Measurements from ENCODE around the gene SLX4IP. TPM values are rescaled to one million over a fixed set of nuclear protein-coding genes. Genes with fewer than 3 reads are reported as not detected.
A peak's percentile ranks its signal among the peaks of the same experiment; 100 is the strongest.

The SLX4IP gene
- total RNA-seq, 4 donors from 2014 or later = 3.4 to 6.3 (median 3.9) TPM

- intact Hi-C loops (cut with DNase I) = loop anchor here (10.0 kb wide), 1 partner anchor 106 kb away; no protein-coding TSS in a partner anchor
- H3K36me3 ChIP-seq = peaks cover 0 to 7% (median 0%) of the 10 kb centered on the region in 3 donors
- no peaks in the 10 kb centered on the region for H3K27me3 ChIP-seq
- peak overlapping the region in 3 of 4 donors; percentile 72 to 82 (median 74) for H3K27ac ChIP-seq
- H3K4me3 ChIP-seq = no peak overlapping the region
- TF ChIP-seq POLR2A (IDR thresholded peaks at IDR 0.05) = no peak
- TF ChIP-seq CTCF (IDR thresholded peaks at IDR 0.05) = no peak
- no peaks in the 10 kb centered on the region for H3K9me3 ChIP-seq
- H3K4me1 ChIP-seq = peaks cover 18 to 57% (median 35%) of the 10 kb centered on the region in 3 donors
- no peak for DNase-seq
These were observed 124.2 kb downstream of the SLX4IP start for GRCh38 chr20:10559266-10559665.

- peaks cover 0 to 7% (median 0%) of the 10 kb centered on the region in 3 donors for H3K36me3 ChIP-seq
- H3K9me3 ChIP-seq = no peaks in the 10 kb centered on the region
- no peak overlapping the region for H3K27ac ChIP-seq
- intact Hi-C loops (cut with DNase I) = no loop called here
- no peak for TF ChIP-seq CTCF (IDR thresholded peaks at IDR 0.05)
- TF ChIP-seq POLR2A (IDR thresholded peaks at IDR 0.05) = no peak
- H3K27me3 ChIP-seq = no peaks in the 10 kb centered on the region
- WGBS, 2 donors = 80 to 88% methylated on average over 2 of the region's 2 CpGs
- peaks cover 18 to 56% (median 38%) of the 10 kb centered on the region in 3 donors for H3K4me1 ChIP-seq
- H3K4me3 ChIP-seq = no peak overlapping the region
- no peak for DNase-seq
These were observed 125.6 kb downstream of the SLX4IP start for GRCh38 chr20:10560686-10561085.

GRCh38 chr20:10561302-10561701 lies 126.2 kb downstream of the SLX4IP start:
- TF ChIP-seq POLR2A (IDR thresholded peaks at IDR 0.05) = no peak
- no peak for TF ChIP-seq CTCF (IDR thresholded peaks at IDR 0.05)
- H3K4me3 ChIP-seq = no peak overlapping the region
- intact Hi-C loops (cut with DNase I) = no loop called here
- peaks cover 18 to 50% (median 33%) of the 10 kb centered on the region in 3 donors for H3K4me1 ChIP-seq
- H3K27me3 ChIP-seq = no peaks in the 10 kb centered on the region
- no peaks in the 10 kb centered on the region for H3K9me3 ChIP-seq
- DNase-seq = no peak
- no peak overlapping the region for H3K27ac ChIP-seq
- peaks cover 0 to 8% (median 0%) of the 10 kb centered on the region in 3 donors for H3K36me3 ChIP-seq

- Histone ChIP-seq H3K36me3 (peaks cover 0 to 19% (median 0%) of the 10 kb centered on the region in 3 donors), H3K4me3 (no peak overlapping the region), H3K9me3 (no peaks in the 10 kb centered on the region), H3K4me1 (peaks cover 2 to 34% (median 20%) of the 10 kb centered on the region in 3 donors), H3K27me3 (no peaks in the 10 kb centered on the region), H3K27ac (no peak overlapping the region)
- TF ChIP-seq CTCF (IDR thresholded peaks at IDR 0.05) (no peak), POLR2A (IDR thresholded peaks at IDR 0.05) (no peak)
- DNase-seq = no peak
- 33 to 49% methylated on average over 4 of the region's 4 CpGs for WGBS, 2 donors
- intact Hi-C loops (cut with DNase I) = no loop called here
These were observed 127.8 kb downstream of the SLX4IP start for GRCh38 chr20:10562899-10563298.

- Histone ChIP-seq H3K9me3 (no peaks in the 10 kb centered on the region), H3K36me3 (peaks cover 0 to 19% (median 0%) of the 10 kb centered on the region in 3 donors), H3K4me3 (no peak overlapping the region), H3K27me3 (no peaks in the 10 kb centered on the region), H3K27ac (no peak overlapping the region), H3K4me1 (peaks cover 0 to 23% (median 8%) of the 10 kb centered on the region in 3 donors)
- WGBS, 2 donors = 88 to 100% methylated on average over 3 of the region's 3 CpGs
- no peak for TF ChIP-seq POLR2A (IDR thresholded peaks at IDR 0.05)
- no peak for TF ChIP-seq CTCF (IDR thresholded peaks at IDR 0.05)
- no peak for DNase-seq
- intact Hi-C loops (cut with DNase I) = no loop called here
These were observed 128.9 kb downstream of the SLX4IP start for GRCh38 chr20:10563935-10564492.

All from esophagus squamous epithelium (tissue), 5 donors.